GM12875 (cell line): ENCODE data around the gene ZNF385D.

Experiments used
- H3K4me3 ChIP-seq: one replicate; pipeline ENCODE4 v1.5.1; 2011; ENCODE audit warnings: low read depth, low read length, control low read depth
- CTCF ChIP-seq: IDR thresholded peaks from 2 replicates; pipeline ENCODE4 v1.5.1; 2011; ENCODE audit warnings: low read depth, mild to moderate bottlenecking, control low read depth, inconsistent platforms, low read length, moderate library complexity, borderline replicate concordance; ENCODE audit not compliant: insufficient read depth

The ZNF385D gene

DNA sequence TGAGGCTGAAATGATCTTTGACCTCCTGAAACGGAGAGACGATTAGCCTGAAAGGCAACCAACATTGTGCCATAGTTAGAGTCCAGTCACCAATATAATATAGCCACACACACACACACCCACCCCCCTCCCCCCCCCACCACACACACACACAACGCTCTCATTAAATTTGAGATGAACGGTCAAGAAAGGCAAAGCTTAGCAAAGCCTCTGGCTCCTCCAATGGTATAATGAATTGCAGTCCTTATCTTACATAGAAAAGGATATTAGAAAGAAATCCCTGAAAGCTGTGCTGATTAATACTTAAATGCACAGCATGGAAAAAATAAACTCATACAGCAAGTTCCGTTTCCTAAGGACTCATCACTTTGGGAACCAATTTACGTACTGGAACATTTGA, 876 bp upstream of the ZNF385D start:
- TF ChIP-seq CTCF: no peak
- H3K4me3 ChIP-seq: no peak overlapping the region

DNA sequence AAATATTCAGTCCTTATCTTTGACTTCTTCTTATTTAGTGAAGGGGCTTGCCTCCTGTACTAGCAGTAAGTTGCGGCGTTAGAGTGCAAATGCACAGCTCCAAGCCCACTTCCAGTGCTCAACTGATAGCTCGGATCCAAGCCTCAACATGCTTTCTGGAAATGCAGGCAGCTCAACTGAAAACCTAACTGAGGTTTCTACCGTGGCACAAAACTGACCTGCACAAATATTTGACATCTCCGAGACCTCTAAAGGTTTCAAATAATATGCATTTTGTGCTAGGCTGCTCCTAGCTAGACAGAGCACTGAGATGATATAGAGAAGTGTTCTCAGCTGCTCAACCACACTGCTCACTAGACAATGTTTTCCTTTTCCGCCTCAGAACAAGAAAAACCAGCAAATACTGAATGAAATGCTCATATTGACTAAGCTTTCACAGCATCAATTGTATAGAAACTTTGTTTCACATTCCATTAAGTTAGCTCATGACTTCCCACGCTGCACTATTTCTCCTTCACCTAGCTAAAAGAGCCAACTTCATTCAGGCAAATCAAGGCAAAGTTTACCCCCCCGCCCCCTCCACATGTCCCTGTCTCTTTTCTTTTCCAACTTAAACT, 822 bp downstream of the ZNF385D start:
- H3K4me3 ChIP-seq: no peak overlapping the region
- no peak for TF ChIP-seq CTCF

- TF ChIP-seq CTCF: no peak
- H3K4me3 ChIP-seq: no peak overlapping the region
These were observed 2.9 kb downstream of the ZNF385D start for GRCh38 chr3:21747966-21748555.

- no peak overlapping the region for H3K4me3 ChIP-seq
- TF ChIP-seq CTCF: no peak
These were observed 3.6 kb downstream of the ZNF385D start for GRCh38 chr3:21747376-21747775.

DNA sequence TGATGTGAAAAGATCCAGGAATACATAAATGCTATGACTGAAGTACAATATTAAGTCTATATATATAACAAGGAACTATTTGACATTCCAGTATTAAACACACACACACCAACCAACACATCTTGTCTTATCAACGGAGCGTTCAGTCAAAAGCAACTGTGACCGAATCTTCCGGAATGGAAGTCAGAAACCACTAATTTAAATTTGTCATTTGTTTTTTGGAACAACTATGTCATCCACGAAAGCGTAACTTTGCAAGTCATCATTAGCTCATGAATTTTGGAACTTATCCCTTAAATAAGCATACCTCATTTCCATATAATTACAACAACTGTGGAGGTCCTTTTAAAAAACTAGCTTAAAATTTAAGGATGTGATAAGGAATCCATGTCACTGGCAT, 5.0 kb downstream of the ZNF385D start:
- no peak for TF ChIP-seq CTCF
- no peak overlapping the region for H3K4me3 ChIP-seq

DNA sequence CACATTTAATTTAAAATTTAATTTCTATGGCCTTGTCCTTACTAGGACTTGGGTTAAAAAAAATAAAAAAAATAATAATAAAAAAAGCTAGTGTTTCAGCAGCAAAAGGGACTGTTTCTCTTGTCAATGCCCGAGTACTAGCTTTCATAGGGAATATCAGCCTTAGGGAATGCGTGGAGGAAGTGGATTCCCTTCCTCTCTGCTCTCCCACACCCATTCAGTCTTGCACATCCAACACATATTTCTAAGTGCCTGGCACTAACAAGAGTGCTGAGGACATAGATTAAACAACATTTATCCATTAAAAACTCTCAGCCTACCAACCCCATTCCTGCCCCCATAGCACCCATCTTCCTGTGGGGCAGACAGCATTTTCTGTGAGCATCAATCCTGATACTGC, 6.2 kb downstream of the ZNF385D start:
- H3K4me3 ChIP-seq: no peak overlapping the region
- TF ChIP-seq CTCF: no peak
